K562 (cell line): ENCODE data around the gene TRABD. TPM values are rescaled to one million over a fixed set of nuclear protein-coding genes. Genes with fewer than 3 reads are reported as not detected.
A peak's percentile ranks its signal among the peaks of the same experiment; 100 is the strongest.

ENCODE experiments used
- COPS2 ChIP-seq: fragments of 450-650 bp; conservative IDR thresholded peaks from 2 replicates; pipeline ENCODE4 v1.6.1; 2016; ENCODE audit warnings: mild to moderate bottlenecking, moderate library complexity
- FIP1L1 ChIP-seq: fragments of 200-400 bp; formaldehyde crosslinking; IDR thresholded peaks from 2 replicates; pipeline ENCODE4 v1.6.1; 2018; ENCODE audit warnings: mild to moderate bottlenecking, low read depth, low read length; ENCODE audit not compliant: poor library complexity, severe bottlenecking
- FOXA3 ChIP-seq, 2 experiments: fragments of 450-650 bp in 1 of 2; sonication (generic) in 1 of 2; formaldehyde crosslinking; IDR thresholded peaks in 1 of 2; conservative IDR thresholded peaks in 1 of 2; 2 replicates each; pipeline versions ENCODE4 v1.4.0 to v1.8.0; 2020 to 2022; ENCODE audit warnings: mild to moderate bottlenecking in 2 of 2, missing genetic modification reagents in 1 of 2
- HDAC8 ChIP-seq: fragments of 450-650 bp; IDR thresholded peaks from 2 replicates; pipeline ENCODE4 v1.6.1; 2016; ENCODE audit warnings: mild to moderate bottlenecking, missing genetic modification characterization, moderate library complexity, missing compliant biosample characterization
- HEY1 ChIP-seq: fragments of 250-450 bp; sonication (Bioruptor Pico); IDR thresholded peaks from 2 replicates; pipeline ENCODE4 v1.5.0; 2020; ENCODE audit warnings: mild to moderate bottlenecking, moderate library complexity, borderline replicate concordance
- KDM2B ChIP-seq: fragments of 250-450 bp; sonication (Bioruptor Pico); IDR thresholded peaks from 2 replicates; pipeline ENCODE4 v1.8.0; 2021; ENCODE audit warnings: mild to moderate bottlenecking, moderate library complexity
- KDM5B ChIP-seq: fragments of 200-600 bp; sonication (generic); IDR thresholded peaks from 2 replicates; pipeline ENCODE4 v1.6.1; 2012; ENCODE audit warnings: low read depth, mild to moderate bottlenecking, moderate library complexity, low read length, control low read depth, inconsistent platforms; ENCODE audit not compliant: insufficient replicate concordance
- PHF20 ChIP-seq: fragments of 450-650 bp; IDR thresholded peaks from 2 replicates; pipeline ENCODE4 v1.6.1; 2018; ENCODE audit not compliant: partially characterized antibody
- SRSF7 ChIP-seq: fragments of 200-400 bp; formaldehyde crosslinking; optimal IDR thresholded peaks from 2 replicates; pipeline ENCODE3; 2017; ENCODE audit warnings: mild to moderate bottlenecking, low read depth, low read length
- ZNF561 ChIP-seq: fragments of 450-650 bp; formaldehyde crosslinking; conservative IDR thresholded peaks from 2 replicates; pipeline ENCODE4 v1.4.0; 2020; ENCODE audit warnings: mild to moderate bottlenecking, moderate library complexity
- polyA plus RNA-seq, 8 experiments: library from polyadenylated mRNA; depleted of rRNA in 4 of 8; stranded (reverse) in 5 of 8; unstranded in 3 of 8; fragments of >200 nt; fragmentation: Nextera tagmentation in 2 of 8; fragmentation: Illumina TruSeq in 1 of 8; extraction: Ambion mirVana in 2 of 8; extraction: Trizol in 1 of 8; gene quantifications; 2 replicates each; pipeline versions ENCODE4 v1.2.1 to v1.2.3, GENCODE V29; 2011 to 2014; ENCODE audit warnings: inconsistent platforms in 1 of 8, missing spikeins in 1 of 8
- total RNA-seq, 7 experiments: library from RNA; depleted of rRNA in 6 of 7; stranded (reverse); fragments of >200 nt in 6 of 7; fragmentation: Illumina TruSeq in 2 of 7; extraction: Trizol in 2 of 7; gene quantifications; 2 replicates each; pipeline versions ENCODE4 v1.2.1 to v1.2.3, GENCODE V29; 2011 to 2021; ENCODE audit warnings: low replicate concordance in 1 of 7
- TF ChIP-seq, protein P1 (sequence below): fragments of 200-400 bp; formaldehyde crosslinking; IDR thresholded peaks from 2 replicates; pipeline ENCODE4 v1.6.1; 2017; ENCODE audit warnings: mild to moderate bottlenecking, low read depth, low read length, moderate library complexity
- TF ChIP-seq, protein P2 (sequence below): fragments of 250-450 bp; sonication (Bioruptor Pico); IDR thresholded peaks from 2 replicates; pipeline ENCODE4 v1.5.0; 2022; ENCODE audit warnings: mild to moderate bottlenecking
- TF ChIP-seq, protein P3 (sequence below): fragments of 450-650 bp; IDR thresholded peaks from 2 replicates; pipeline ENCODE4 v1.6.1; 2016; ENCODE audit warnings: mild to moderate bottlenecking
- TF ChIP-seq, protein P4 (sequence below): sonication (generic); formaldehyde crosslinking; IDR thresholded peaks from 2 replicates; pipeline ENCODE4 v1.8.1; 2022; ENCODE audit warnings: missing genetic modification reagents
- TF ChIP-seq, protein P5 (sequence below): conservative IDR thresholded peaks from 2 replicates; pipeline ENCODE4 v1.6.1; 2011; ENCODE audit warnings: low read depth, mild to moderate bottlenecking, low read length; ENCODE audit not compliant: control insufficient read depth
- TF ChIP-seq, protein P6 (sequence below): fragments of 250-450 bp; sonication (Bioruptor Pico); IDR thresholded peaks from 2 replicates; pipeline ENCODE4 v1.5.0; 2021

Gene TRABD
- total and polyA plus RNA-seq, 9 of the 15 experiments (the other 6 are each of a cell fraction or from before 2014, with no cell fraction given): 0.08 to 62.9 (median 14.0) TPM

DNA sequence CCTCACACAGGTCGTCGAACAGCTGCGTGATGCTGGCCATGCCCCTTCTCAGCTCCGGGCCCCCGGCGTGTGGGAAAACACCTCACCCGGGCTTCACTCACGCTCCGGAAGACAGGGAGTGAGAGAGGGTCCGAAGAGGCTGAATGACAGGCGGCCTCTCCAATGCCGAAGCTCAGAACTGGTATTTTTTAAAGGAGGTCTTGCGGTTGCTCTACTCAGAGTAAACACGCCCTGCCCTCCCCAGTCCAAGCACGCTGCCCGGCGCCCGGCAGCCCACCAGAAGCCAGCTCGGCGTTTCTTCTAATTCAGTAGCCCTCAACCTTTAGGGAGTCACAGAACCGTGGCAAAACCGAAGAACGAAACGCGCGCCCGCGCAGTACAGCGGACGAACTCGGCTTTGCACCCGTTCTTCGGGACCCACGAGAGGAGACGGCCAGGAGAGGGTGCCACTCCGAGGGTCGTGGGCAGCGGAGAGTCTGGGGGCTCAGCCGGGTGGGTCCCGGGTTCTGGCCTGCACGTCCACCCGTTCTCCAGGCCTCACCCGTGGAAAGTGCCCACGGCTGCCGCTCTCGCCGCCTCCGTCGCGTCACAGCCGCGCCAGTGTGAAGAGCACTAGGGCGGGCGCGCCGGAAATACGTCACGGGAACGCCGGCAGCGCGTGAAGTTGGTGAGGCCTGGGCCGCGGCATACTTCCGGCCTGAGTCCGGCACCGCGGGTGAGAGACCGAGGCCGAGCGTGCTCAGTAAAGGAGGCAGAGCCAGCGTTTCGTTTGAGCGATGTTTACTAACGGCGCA is 58.9 kb downstream of the TRABD start, which contains the start of gene TUBGCP6 (continued):
- TF ChIP-seq, protein P1, sequence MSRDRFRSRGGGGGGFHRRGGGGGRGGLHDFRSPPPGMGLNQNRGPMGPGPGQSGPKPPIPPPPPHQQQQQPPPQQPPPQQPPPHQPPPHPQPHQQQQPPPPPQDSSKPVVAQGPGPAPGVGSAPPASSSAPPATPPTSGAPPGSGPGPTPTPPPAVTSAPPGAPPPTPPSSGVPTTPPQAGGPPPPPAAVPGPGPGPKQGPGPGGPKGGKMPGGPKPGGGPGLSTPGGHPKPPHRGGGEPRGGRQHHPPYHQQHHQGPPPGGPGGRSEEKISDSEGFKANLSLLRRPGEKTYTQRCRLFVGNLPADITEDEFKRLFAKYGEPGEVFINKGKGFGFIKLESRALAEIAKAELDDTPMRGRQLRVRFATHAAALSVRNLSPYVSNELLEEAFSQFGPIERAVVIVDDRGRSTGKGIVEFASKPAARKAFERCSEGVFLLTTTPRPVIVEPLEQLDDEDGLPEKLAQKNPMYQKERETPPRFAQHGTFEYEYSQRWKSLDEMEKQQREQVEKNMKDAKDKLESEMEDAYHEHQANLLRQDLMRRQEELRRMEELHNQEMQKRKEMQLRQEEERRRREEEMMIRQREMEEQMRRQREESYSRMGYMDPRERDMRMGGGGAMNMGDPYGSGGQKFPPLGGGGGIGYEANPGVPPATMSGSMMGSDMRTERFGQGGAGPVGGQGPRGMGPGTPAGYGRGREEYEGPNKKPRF: no peak
- TF ChIP-seq HDAC8: no peak
- TF ChIP-seq FIP1L1: peak; percentile 64
- no peak for TF ChIP-seq HEY1
- TF ChIP-seq KDM5B: peak; percentile 65
- TF ChIP-seq SRSF7: no peak
- TF ChIP-seq, protein P2, sequence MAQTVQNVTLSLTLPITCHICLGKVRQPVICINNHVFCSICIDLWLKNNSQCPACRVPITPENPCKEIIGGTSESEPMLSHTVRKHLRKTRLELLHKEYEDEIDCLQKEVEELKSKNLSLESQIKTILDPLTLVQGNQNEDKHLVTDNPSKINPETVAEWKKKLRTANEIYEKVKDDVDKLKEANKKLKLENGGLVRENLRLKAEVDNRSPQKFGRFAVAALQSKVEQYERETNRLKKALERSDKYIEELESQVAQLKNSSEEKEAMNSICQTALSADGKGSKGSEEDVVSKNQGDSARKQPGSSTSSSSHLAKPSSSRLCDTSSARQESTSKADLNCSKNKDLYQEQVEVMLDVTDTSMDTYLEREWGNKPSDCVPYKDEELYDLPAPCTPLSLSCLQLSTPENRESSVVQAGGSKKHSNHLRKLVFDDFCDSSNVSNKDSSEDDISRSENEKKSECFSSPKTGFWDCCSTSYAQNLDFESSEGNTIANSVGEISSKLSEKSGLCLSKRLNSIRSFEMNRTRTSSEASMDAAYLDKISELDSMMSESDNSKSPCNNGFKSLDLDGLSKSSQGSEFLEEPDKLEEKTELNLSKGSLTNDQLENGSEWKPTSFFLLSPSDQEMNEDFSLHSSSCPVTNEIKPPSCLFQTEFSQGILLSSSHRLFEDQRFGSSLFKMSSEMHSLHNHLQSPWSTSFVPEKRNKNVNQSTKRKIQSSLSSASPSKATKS: no peak
- TF ChIP-seq, protein P3, sequence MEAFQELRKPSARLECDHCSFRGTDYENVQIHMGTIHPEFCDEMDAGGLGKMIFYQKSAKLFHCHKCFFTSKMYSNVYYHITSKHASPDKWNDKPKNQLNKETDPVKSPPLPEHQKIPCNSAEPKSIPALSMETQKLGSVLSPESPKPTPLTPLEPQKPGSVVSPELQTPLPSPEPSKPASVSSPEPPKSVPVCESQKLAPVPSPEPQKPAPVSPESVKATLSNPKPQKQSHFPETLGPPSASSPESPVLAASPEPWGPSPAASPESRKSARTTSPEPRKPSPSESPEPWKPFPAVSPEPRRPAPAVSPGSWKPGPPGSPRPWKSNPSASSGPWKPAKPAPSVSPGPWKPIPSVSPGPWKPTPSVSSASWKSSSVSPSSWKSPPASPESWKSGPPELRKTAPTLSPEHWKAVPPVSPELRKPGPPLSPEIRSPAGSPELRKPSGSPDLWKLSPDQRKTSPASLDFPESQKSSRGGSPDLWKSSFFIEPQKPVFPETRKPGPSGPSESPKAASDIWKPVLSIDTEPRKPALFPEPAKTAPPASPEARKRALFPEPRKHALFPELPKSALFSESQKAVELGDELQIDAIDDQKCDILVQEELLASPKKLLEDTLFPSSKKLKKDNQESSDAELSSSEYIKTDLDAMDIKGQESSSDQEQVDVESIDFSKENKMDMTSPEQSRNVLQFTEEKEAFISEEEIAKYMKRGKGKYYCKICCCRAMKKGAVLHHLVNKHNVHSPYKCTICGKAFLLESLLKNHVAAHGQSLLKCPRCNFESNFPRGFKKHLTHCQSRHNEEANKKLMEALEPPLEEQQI: no peak
- TF ChIP-seq FOXA3 (CRISPR knock-in tag; conservative IDR thresholded peaks at IDR 0.05 in 1 of 2, IDR thresholded peaks at IDR 0.05 in 1 of 2): peak; percentile 34 to 52; a peak in 3 of 4 replicates
- no peak for TF ChIP-seq COPS2
- TF ChIP-seq PHF20: peak; percentile 93
- no peak for TF ChIP-seq KDM2B (CRISPR knock-in tag)
- TF ChIP-seq ZNF561 (CRISPR knock-in tag): no peak
- TF ChIP-seq, protein P4, sequence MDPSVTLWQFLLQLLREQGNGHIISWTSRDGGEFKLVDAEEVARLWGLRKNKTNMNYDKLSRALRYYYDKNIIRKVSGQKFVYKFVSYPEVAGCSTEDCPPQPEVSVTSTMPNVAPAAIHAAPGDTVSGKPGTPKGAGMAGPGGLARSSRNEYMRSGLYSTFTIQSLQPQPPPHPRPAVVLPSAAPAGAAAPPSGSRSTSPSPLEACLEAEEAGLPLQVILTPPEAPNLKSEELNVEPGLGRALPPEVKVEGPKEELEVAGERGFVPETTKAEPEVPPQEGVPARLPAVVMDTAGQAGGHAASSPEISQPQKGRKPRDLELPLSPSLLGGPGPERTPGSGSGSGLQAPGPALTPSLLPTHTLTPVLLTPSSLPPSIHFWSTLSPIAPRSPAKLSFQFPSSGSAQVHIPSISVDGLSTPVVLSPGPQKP (CRISPR knock-in tag): no peak
- TF ChIP-seq, protein P5, sequence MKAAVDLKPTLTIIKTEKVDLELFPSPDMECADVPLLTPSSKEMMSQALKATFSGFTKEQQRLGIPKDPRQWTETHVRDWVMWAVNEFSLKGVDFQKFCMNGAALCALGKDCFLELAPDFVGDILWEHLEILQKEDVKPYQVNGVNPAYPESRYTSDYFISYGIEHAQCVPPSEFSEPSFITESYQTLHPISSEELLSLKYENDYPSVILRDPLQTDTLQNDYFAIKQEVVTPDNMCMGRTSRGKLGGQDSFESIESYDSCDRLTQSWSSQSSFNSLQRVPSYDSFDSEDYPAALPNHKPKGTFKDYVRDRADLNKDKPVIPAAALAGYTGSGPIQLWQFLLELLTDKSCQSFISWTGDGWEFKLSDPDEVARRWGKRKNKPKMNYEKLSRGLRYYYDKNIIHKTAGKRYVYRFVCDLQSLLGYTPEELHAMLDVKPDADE: 0 out of 2 replicates have a peak, but pooled peaks have one; percentile 47
- TF ChIP-seq, protein P6, sequence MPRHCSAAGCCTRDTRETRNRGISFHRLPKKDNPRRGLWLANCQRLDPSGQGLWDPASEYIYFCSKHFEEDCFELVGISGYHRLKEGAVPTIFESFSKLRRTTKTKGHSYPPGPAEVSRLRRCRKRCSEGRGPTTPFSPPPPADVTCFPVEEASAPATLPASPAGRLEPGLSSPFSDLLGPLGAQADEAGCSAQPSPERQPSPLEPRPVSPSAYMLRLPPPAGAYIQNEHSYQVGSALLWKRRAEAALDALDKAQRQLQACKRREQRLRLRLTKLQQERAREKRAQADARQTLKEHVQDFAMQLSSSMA (CRISPR knock-in tag): no peak
